Mesendoderm (in vitro differentiated cells): ENCODE results near the gene CD81.

Source experiments
- DNase-seq: peaks from one replicate; pipeline ENCODE4 v3.0.0; 2013
- H2AK5ac ChIP-seq: 2 replicates; pipeline ENCODE4 v1.6.1; 2013; ENCODE audit warnings: low read length, inconsistent platforms
- H2BK120ac ChIP-seq: 2 replicates; pipeline ENCODE4 v1.6.1; 2013; ENCODE audit warnings: low read depth, mild to moderate bottlenecking, low read length, moderate library complexity, mixed read lengths
- H2BK15ac ChIP-seq: replicated peaks from 2 replicates; pipeline ENCODE4 v1.6.1; 2013; ENCODE audit warnings: low read depth, mild to moderate bottlenecking, moderate library complexity
- H2BK5ac ChIP-seq: 2 replicates; pipeline ENCODE4 v1.6.1; 2013; ENCODE audit warnings: low read length, inconsistent platforms
- H3K18ac ChIP-seq: 2 replicates; pipeline ENCODE4 v1.6.1; 2013; ENCODE audit warnings: mild to moderate bottlenecking, low read length, mixed read lengths
- H3K23ac ChIP-seq: one replicate; pipeline ENCODE4 v1.6.1; 2013; ENCODE audit warnings: low read length
- H3K27ac ChIP-seq: 2 replicates; pipeline ENCODE4 v1.5.1; 2013; ENCODE audit warnings: low read depth, mild to moderate bottlenecking, inconsistent platforms, low read length, moderate library complexity
- H3K27me3 ChIP-seq: 2 replicates; pipeline ENCODE4 v1.6.1; 2013; ENCODE audit warnings: low read length, control low read depth, mild to moderate bottlenecking, inconsistent platforms; ENCODE audit not compliant: insufficient read depth, poor library complexity
- H3K36me3 ChIP-seq: 2 replicates; pipeline ENCODE4 v1.6.1; 2013; ENCODE audit warnings: low read length, inconsistent platforms; ENCODE audit not compliant: control insufficient read depth, insufficient read depth
- H3K4ac ChIP-seq: one replicate; pipeline ENCODE4 v1.6.1; 2013; ENCODE audit warnings: low read depth, mild to moderate bottlenecking, low read length, moderate library complexity
- H3K4me1 ChIP-seq: 2 replicates; pipeline ENCODE4 v1.6.1; 2013; ENCODE audit warnings: low read depth, low read length, inconsistent platforms; ENCODE audit not compliant: control insufficient read depth
- H3K4me2 ChIP-seq: 2 replicates; pipeline ENCODE4 v1.6.1; 2013; ENCODE audit warnings: low read length
- H3K4me3 ChIP-seq: 2 replicates; pipeline ENCODE4 v1.5.1; 2013; ENCODE audit warnings: mild to moderate bottlenecking, low read length
- H3K56ac ChIP-seq: one replicate; pipeline ENCODE4 v1.6.1; 2013; ENCODE audit warnings: low read length
- H3K79me1 ChIP-seq: 2 replicates; pipeline ENCODE4 v1.6.1; 2013; ENCODE audit warnings: low read length, inconsistent platforms
- H3K79me2 ChIP-seq: 2 replicates; pipeline ENCODE4 v1.6.1; 2013; ENCODE audit warnings: mild to moderate bottlenecking, low read length; ENCODE audit not compliant: control insufficient read depth, insufficient read depth
- H3K9ac ChIP-seq: 2 replicates; pipeline ENCODE4 v1.6.1; 2013; ENCODE audit warnings: low read length, inconsistent platforms
- H4K5ac ChIP-seq: one replicate; pipeline ENCODE4 v1.6.1; 2013; ENCODE audit warnings: low read length
- H4K8ac ChIP-seq: one replicate; pipeline ENCODE4 v1.6.1; 2013; ENCODE audit warnings: low read depth, mild to moderate bottlenecking, control low read depth, low read length, moderate library complexity
- WGBS: extraction: QIAGEN DNeasy Blood & Tissue Kit; methylation state at CpG from one replicate; pipeline ENCODE4 v1.1.7; 2013; ENCODE audit warnings: low lambda C conversion rate, missing lambda C conversion rate; ENCODE audit not compliant: insufficient coverage; ENCODE audit errors: extremely low coverage; 5-methylcytosine and 5-hydroxymethylcytosine counted together

Gene CD81

DNA sequence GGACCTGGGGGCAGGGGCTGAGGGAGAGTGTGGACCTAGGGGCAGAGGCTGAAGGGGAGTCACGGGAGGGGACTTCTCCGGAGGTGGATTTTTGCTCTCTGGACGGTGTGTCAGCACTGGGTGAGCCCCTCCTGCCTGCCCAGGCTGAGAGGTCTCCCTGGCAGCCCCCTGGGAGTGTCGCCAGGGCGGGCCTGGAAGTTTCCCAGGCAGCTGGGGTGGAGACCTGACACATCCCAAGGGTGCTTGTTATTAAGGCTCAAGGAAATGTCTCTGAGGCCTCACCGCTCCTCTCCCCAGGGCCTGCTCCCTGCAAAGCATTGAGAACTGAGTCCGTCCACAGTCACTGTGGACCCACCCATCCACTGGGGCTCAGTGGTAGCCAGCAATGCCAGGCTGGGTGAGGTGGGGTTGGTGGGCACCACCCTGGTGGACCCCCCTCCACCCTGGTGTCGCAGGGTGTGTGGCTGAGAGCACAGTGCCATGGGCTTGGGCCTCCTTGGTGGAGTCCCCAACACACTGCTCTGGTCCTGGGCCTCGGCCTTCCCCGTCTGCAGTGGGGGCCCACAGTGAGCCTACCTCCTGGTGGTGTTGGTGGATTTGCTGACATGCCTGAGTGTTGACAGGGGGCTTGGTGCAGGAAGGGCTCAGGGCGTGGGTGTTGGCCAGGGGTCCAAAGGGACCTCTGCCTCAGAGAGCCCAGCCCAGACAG is 2.5 kb downstream of the CD81 start:
- Histone ChIP-seq H3K4me1 (peaks cover 2% of the 10 kb centered on the region), H2BK15ac (no peak overlapping the region), H2BK120ac (no peak overlapping the region), H3K36me3 (no peaks in the 10 kb centered on the region), H3K18ac (no peak overlapping the region), H3K23ac (no peak overlapping the region), H3K27ac (no peak overlapping the region), H3K79me1 (peaks cover 16% of the 10 kb centered on the region), H3K27me3 (no peaks in the 10 kb centered on the region), H4K5ac (no peak overlapping the region), H3K4me3 (no peak overlapping the region), H3K9ac (no peak overlapping the region), H4K8ac (no peak overlapping the region), H3K4ac (no peak overlapping the region), H3K79me2 (peaks cover 63% of the 10 kb centered on the region), H2BK5ac (no peak overlapping the region), H3K4me2 (no peak overlapping the region), H2AK5ac (no peak overlapping the region), H3K56ac (peak overlapping the region; percentile 42)
- no CpG with 5 or more reads among the region's 11 CpGs for WGBS
- no peak for DNase-seq

DNA sequence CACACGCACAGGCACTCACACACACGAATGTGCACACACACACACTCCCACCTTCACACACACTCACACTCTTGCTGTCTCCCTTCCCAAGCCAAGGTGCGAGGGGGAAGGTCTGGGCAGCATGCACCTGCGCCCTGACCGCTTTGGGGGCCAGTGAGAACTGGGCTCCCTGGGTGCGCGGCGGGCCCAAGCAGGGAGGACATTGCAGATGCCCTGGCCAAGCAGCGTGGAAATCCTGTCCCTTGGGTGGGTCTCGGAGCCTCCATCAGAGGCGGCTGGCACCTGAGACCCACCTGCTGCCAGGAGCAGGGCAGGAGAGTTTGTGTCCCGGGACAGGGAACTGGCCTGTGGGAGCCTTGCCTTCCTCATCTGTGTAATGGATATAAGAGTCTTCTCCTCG is 3.3 kb downstream of the CD81 start:
- no peak overlapping the region for H2AK5ac ChIP-seq
- H4K8ac ChIP-seq, result no peak overlapping the region
- no peak overlapping the region for H2BK120ac ChIP-seq
- DNase-seq, result no peak
- no peak overlapping the region for H3K18ac ChIP-seq
- peaks cover 2% of the 10 kb centered on the region for H3K4me1 ChIP-seq
- no peaks in the 10 kb centered on the region for H3K36me3 ChIP-seq
- H3K4ac ChIP-seq, result no peak overlapping the region
- no peak overlapping the region for H3K27ac ChIP-seq
- no peak overlapping the region for H2BK5ac ChIP-seq
- H3K9ac ChIP-seq, result no peak overlapping the region
- no peak overlapping the region for H4K5ac ChIP-seq
- no peak overlapping the region for H3K23ac ChIP-seq
- no peak overlapping the region for H2BK15ac ChIP-seq
- no CpG with 5 or more reads among the region's 13 CpGs for whole genome bisulfite sequencing
- no peak overlapping the region for H3K4me2 ChIP-seq
- H3K27me3 ChIP-seq, result no peaks in the 10 kb centered on the region
- H3K56ac ChIP-seq, result peak overlapping the region; percentile 34
- H3K4me3 ChIP-seq, result no peak overlapping the region
- H3K79me2 ChIP-seq, result peaks cover 71% of the 10 kb centered on the region
- peaks cover 19% of the 10 kb centered on the region for H3K79me1 ChIP-seq

DNA sequence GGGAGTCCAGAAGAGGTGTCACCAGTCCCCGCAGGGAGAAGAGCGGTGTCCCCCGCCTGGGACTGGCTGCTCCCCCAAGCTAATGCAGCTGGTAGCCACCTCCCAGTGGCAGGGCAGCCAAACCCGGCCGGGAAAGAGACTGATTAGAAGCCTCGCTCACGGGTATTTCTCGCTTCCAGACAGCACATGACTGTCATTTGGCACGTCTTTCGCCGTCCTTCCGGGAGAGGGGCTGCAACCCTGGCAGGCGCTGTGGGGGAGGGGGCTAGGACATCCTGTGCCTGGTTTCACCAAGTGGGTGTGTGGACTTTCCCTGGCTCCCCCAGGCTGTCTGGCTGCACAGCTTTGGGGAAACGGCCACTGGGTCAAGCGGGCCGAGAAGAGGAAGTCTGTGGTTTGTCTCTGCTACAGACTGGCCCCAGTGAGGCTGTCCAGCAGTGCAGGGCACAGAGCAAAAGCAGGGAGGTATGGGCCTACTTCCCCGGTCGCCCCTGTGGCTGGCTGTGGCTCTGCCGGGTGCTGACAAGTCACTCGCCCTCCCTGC is 3.8 kb downstream of the CD81 start:
- H3K4me3 ChIP-seq, result no peak overlapping the region
- no peak overlapping the region for H2BK120ac ChIP-seq
- no peak overlapping the region for H4K5ac ChIP-seq
- H3K23ac ChIP-seq, result peak overlapping the region; percentile 3
- H3K27me3 ChIP-seq, result no peaks in the 10 kb centered on the region
- no peak overlapping the region for H3K4ac ChIP-seq
- H3K4me1 ChIP-seq, result peaks cover 2% of the 10 kb centered on the region
- H3K79me1 ChIP-seq, result peaks cover 20% of the 10 kb centered on the region
- no peak overlapping the region for H3K56ac ChIP-seq
- H3K36me3 ChIP-seq, result no peaks in the 10 kb centered on the region
- peaks cover 75% of the 10 kb centered on the region for H3K79me2 ChIP-seq
- H3K18ac ChIP-seq, result no peak overlapping the region
- no peak overlapping the region for H3K27ac ChIP-seq
- H2BK15ac ChIP-seq, result no peak overlapping the region
- no CpG with 5 or more reads among the region's 20 CpGs for WGBS
- no peak overlapping the region for H2AK5ac ChIP-seq
- H4K8ac ChIP-seq, result no peak overlapping the region
- no peak for DNase-seq
- H2BK5ac ChIP-seq, result no peak overlapping the region
- no peak overlapping the region for H3K4me2 ChIP-seq
- H3K9ac ChIP-seq, result no peak overlapping the region

DNA sequence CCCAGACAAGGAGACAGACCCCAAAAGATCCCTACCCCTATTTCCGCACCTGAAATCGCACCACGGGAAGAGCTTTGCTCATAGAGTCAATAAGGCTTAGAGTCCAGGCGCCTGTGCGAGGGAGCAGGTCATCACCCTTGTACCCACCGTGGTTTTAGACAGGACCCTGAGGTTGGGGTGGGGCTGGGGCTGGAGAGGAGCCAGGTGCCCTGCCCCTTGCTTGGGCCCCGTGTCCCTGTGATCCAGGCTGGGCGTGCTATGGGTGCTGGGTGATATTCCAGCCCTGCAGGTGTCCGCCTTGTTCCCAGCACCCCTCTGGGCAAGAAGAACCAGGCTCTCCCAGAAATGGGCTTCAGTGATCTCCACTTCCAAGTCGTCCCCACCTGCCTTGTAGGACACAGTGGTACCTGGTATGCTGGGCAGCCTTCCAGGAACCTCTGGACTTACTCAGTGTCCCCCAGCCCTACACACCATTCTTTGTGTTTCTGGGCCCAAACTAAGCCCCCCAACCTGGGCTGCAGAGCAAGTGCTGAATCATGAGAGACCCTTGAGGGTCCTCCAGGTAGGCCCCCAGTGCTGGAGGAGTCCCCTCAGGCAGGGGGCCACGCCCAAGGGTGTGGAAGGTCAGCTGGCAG is 4.5 kb downstream of the CD81 start:
- Histone ChIP-seq H2BK5ac (no peak overlapping the region), H3K36me3 (no peaks in the 10 kb centered on the region), H2BK15ac (no peak overlapping the region), H3K4me1 (peaks cover 2% of the 10 kb centered on the region), H2BK120ac (no peak overlapping the region), H3K4me3 (no peak overlapping the region), H3K4ac (no peak overlapping the region), H3K56ac (no peak overlapping the region), H2AK5ac (no peak overlapping the region), H3K27me3 (no peaks in the 10 kb centered on the region), H3K23ac (no peak overlapping the region), H3K79me2 (peaks cover 83% of the 10 kb centered on the region), H3K79me1 (peaks cover 26% of the 10 kb centered on the region), H3K4me2 (no peak overlapping the region), H3K9ac (no peak overlapping the region), H3K27ac (no peak overlapping the region), H3K18ac (no peak overlapping the region), H4K8ac (no peak overlapping the region), H4K5ac (no peak overlapping the region)
- no CpG with 5 or more reads among the region's 11 CpGs for WGBS
- DNase-seq, result no peak

DNA sequence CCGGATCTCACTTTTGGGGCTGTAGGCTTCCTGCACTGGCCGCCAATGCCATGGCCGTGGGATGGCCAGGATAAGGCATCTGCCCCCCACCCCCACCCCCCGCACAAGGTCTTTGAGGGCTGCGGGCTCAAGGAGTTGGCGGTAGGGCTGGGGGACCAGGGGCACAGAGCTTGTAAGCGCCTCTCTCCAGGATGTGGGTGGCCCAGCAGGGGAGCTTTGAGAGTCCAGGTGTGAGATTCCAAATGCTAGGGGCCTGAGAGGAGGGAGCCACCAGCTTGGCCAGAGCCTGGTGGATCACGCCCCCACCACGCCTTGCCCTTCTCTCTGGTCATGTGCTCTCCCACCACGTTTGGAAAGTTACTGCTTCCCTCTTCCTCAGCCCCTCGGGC is 5.0 kb downstream of the CD81 start:
- Histone ChIP-seq H3K4me2 (no peak overlapping the region), H4K5ac (no peak overlapping the region), H3K9ac (no peak overlapping the region), H3K79me2 (peaks cover 88% of the 10 kb centered on the region), H2BK120ac (no peak overlapping the region), H3K27ac (no peak overlapping the region), H3K4me1 (peaks cover 2% of the 10 kb centered on the region), H3K23ac (no peak overlapping the region), H3K18ac (no peak overlapping the region), H3K79me1 (peaks cover 28% of the 10 kb centered on the region), H2BK15ac (no peak overlapping the region), H4K8ac (no peak overlapping the region), H2AK5ac (no peak overlapping the region), H3K56ac (no peak overlapping the region), H3K36me3 (no peaks in the 10 kb centered on the region), H2BK5ac (no peak overlapping the region), H3K27me3 (no peaks in the 10 kb centered on the region), H3K4ac (no peak overlapping the region), H3K4me3 (no peak overlapping the region)
- no peak for DNase-seq
- WGBS, result no CpG with 5 or more reads among the region's 11 CpGs
